Loucy (cell line): ENCODE measurements around the gene NBEAL2.

Source experiments
- EZH2phosphoT487 ChIP-seq: fragments of 200-600 bp; IDR thresholded peaks from 2 replicates; pipeline ENCODE4 v1.6.1; 2018; ENCODE audit warnings: antibody characterized with exemption, mild to moderate bottlenecking, moderate library complexity, borderline replicate concordance
- TF ChIP-seq, protein P1 (sequence below): fragments of 200-600 bp; sonication (generic); conservative IDR thresholded peaks from 2 replicates; pipeline ENCODE4 v1.5.1; 2014; ENCODE audit warnings: mild to moderate bottlenecking, antibody characterized with exemption, low read length

DNA sequence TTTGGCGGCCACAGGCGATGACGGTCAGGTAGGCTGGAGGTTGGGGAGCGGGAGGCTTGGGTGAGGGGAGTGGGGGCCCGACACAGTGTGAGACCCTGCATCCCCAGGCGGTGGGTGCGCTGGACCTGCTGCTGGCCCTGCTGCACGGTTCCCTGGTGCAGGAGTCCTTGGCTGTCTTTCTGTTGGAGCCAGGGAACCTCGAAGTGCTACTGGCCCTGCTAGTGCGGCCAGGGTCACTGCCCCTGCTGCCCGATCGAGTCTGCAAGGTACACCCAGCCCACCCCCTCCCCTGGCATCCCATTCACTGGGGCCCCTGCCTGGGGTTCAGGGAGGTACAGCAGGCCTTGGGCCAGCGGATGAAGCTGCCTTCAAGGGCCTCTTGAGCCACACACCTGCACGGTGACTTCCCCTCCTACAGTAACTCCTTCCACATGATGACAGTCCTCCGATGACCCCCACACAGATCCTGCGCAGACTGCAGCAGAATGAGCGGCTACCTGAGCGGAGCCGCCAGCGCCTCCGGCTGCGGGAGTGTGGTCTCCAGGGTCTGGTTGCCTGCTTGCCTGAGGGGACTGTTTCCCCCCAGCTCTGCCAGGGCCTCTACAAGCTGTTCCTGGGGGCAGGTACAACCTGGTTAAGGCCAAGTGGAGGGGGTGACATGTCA, 19.5 kb downstream of the NBEAL2 start:
- TF ChIP-seq, protein P1, sequence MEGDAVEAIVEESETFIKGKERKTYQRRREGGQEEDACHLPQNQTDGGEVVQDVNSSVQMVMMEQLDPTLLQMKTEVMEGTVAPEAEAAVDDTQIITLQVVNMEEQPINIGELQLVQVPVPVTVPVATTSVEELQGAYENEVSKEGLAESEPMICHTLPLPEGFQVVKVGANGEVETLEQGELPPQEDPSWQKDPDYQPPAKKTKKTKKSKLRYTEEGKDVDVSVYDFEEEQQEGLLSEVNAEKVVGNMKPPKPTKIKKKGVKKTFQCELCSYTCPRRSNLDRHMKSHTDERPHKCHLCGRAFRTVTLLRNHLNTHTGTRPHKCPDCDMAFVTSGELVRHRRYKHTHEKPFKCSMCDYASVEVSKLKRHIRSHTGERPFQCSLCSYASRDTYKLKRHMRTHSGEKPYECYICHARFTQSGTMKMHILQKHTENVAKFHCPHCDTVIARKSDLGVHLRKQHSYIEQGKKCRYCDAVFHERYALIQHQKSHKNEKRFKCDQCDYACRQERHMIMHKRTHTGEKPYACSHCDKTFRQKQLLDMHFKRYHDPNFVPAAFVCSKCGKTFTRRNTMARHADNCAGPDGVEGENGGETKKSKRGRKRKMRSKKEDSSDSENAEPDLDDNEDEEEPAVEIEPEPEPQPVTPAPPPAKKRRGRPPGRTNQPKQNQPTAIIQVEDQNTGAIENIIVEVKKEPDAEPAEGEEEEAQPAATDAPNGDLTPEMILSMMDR, result no peak
- TF ChIP-seq EZH2phosphoT487, result no peak
